ENCODE results near the gene FBXO28.

The FBXO28 gene

GRCh38 chr1:224113005-224113404 lies 906 bp upstream of the FBXO28 start:
- no peak overlapping the region for H3K4me3 ChIP-seq (ENCODE audit: low read depth, low read length)
- TF ChIP-seq, protein P1, sequence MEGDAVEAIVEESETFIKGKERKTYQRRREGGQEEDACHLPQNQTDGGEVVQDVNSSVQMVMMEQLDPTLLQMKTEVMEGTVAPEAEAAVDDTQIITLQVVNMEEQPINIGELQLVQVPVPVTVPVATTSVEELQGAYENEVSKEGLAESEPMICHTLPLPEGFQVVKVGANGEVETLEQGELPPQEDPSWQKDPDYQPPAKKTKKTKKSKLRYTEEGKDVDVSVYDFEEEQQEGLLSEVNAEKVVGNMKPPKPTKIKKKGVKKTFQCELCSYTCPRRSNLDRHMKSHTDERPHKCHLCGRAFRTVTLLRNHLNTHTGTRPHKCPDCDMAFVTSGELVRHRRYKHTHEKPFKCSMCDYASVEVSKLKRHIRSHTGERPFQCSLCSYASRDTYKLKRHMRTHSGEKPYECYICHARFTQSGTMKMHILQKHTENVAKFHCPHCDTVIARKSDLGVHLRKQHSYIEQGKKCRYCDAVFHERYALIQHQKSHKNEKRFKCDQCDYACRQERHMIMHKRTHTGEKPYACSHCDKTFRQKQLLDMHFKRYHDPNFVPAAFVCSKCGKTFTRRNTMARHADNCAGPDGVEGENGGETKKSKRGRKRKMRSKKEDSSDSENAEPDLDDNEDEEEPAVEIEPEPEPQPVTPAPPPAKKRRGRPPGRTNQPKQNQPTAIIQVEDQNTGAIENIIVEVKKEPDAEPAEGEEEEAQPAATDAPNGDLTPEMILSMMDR (IDR thresholded peaks at IDR 0.05; ENCODE audit: low read depth, low read length), result no peak

DNA sequence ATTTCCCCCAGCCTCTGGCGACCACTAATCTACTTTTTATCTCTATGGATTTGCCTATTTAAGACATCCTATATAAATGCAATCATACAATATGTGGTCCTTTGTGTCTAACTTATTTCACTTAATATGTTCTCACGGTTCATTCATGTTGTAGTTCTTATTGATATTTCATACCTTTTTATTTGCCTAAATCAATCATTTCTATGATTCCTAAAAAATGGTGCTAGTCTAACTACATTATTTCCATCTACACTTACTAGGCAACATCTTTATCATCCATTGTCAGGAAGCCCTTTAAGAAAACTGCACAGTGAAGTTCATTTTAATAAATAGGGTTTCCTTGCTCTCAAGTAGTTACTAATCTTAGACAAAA lies 380 bp upstream of the FBXO28 start:
- TF ChIP-seq, protein P1 (IDR thresholded peaks at IDR 0.05; ENCODE audit: low read depth, low read length), result no peak
- H3K4me3 ChIP-seq (ENCODE audit: low read depth, low read length), result peak overlapping the region; percentile 97

DNA sequence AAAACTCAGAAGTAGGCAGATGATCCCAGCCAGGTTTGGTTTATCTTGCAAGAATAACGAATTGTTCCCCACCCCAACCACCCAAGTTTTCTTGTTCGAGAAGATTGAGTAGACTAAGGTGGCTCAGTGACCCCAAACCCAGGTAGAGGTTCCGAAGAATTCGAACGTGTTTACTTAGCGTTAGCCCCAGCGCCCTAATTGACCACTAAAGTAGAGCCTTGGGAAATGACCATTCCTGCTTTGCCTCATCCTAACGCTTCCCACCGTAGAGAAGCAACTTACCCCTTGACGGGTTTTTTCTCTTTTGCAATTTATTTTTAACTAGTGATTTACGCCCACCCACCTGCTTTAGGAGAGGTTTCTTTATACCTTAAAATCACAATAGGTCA lies 870 bp downstream of the FBXO28 start:
- TF ChIP-seq, protein P1 (IDR thresholded peaks at IDR 0.05; ENCODE audit: low read depth, low read length), result no peak
- H3K4me3 ChIP-seq (ENCODE audit: low read depth, low read length), result peak overlapping the region; percentile 97

- TF ChIP-seq, protein P1 (IDR thresholded peaks at IDR 0.05; ENCODE audit: low read depth, low read length), result no peak
- no peak overlapping the region for H3K4me3 ChIP-seq (ENCODE audit: low read depth, low read length)
Observed at GRCh38 chr1:224116131-224116530, 2.2 kb downstream of the FBXO28 start.

- no peak overlapping the region for H3K4me3 ChIP-seq (ENCODE audit: low read depth, low read length)
- TF ChIP-seq, protein P1 (IDR thresholded peaks at IDR 0.05; ENCODE audit: low read depth, low read length), result no peak
Observed at GRCh38 chr1:224118688-224119087, 4.8 kb downstream of the FBXO28 start.

GRCh38 chr1:224123136-224123535 lies 9.2 kb downstream of the FBXO28 start:
- no peak overlapping the region for H3K4me3 ChIP-seq (ENCODE audit: low read depth, low read length)
- TF ChIP-seq, protein P1 (IDR thresholded peaks at IDR 0.05; ENCODE audit: low read depth, low read length), result no peak

- TF ChIP-seq, protein P1 (IDR thresholded peaks at IDR 0.05; ENCODE audit: low read depth, low read length), result no peak
- no peak overlapping the region for H3K4me3 ChIP-seq (ENCODE audit: low read depth, low read length)
Observed at GRCh38 chr1:224124220-224124619, 10.3 kb downstream of the FBXO28 start.
